Choroid plexus epithelial cell (primary cell): ENCODE results near the gene TPR.

Source experiments
- DNase-seq: peaks from one replicate; pipeline ENCODE4 v3.0.0-alpha.2; 2010; ENCODE audit warnings: low read depth
- H3K4me3 ChIP-seq: 2 replicates; pipeline ENCODE4 v1.5.1; 2011; ENCODE audit warnings: low read depth, mild to moderate bottlenecking, control low read depth, low read length, moderate library complexity
- TF ChIP-seq, protein P1 (sequence below): conservative IDR thresholded peaks from 2 replicates; pipeline ENCODE4 v1.5.1; 2011; ENCODE audit warnings: low read depth, mild to moderate bottlenecking, control low read depth, inconsistent platforms, low read length, moderate library complexity

The TPR gene

DNA sequence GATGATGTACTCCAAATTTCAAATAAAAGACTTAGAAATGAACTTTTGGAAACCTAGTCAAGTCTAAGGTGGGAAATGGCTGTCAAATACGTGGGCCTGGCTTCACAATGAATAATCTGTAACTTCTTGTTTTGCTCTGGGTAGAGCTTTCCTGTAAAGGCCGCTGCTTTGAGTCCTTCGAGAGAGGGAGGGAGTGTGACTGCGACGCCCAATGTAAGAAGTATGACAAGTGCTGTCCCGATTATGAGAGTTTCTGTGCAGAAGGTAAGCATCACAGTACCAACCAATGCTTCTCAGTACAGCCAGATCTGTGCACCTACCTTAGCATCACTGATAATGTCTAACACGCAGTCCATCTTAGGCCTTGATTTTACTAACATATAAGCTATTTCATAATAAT is 73.6 kb downstream of the TPR start:
- TF ChIP-seq, protein P1, sequence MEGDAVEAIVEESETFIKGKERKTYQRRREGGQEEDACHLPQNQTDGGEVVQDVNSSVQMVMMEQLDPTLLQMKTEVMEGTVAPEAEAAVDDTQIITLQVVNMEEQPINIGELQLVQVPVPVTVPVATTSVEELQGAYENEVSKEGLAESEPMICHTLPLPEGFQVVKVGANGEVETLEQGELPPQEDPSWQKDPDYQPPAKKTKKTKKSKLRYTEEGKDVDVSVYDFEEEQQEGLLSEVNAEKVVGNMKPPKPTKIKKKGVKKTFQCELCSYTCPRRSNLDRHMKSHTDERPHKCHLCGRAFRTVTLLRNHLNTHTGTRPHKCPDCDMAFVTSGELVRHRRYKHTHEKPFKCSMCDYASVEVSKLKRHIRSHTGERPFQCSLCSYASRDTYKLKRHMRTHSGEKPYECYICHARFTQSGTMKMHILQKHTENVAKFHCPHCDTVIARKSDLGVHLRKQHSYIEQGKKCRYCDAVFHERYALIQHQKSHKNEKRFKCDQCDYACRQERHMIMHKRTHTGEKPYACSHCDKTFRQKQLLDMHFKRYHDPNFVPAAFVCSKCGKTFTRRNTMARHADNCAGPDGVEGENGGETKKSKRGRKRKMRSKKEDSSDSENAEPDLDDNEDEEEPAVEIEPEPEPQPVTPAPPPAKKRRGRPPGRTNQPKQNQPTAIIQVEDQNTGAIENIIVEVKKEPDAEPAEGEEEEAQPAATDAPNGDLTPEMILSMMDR, result no peak
- no peak overlapping the region for H3K4me3 ChIP-seq
- no peak for DNase-seq

GRCh38 chr1:186300056-186300455 is 75.0 kb downstream of the TPR start:
- no peak for DNase-seq
- TF ChIP-seq, protein P1, result no peak
- H3K4me3 ChIP-seq, result no peak overlapping the region

DNA sequence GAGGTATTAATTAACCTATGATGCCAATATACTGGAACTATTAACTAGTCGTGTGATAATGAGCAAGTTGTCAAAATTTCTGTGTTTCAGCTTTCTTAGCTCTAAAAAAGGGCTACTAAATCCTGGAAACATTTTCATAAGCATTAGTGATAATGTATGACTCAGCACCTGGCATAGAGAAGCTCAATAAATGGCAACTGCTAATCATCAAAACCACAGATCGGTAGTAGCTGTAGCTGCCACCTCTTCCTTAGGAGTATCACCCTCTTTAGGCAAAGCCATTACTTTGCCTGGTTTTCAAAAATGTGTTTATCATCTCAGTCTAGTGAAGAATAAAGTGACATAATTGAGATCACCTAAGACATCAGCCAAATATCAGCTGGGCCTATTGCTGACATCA is 75.5 kb downstream of the TPR start:
- TF ChIP-seq, protein P1, result no peak
- H3K4me3 ChIP-seq, result no peak overlapping the region
- DNase-seq, result no peak

- no peak overlapping the region for H3K4me3 ChIP-seq
- TF ChIP-seq, protein P1, result no peak
- no peak for DNase-seq
Observed at GRCh38 chr1:186298851-186299250, 76.2 kb downstream of the TPR start.

GRCh38 chr1:186297439-186298045 is 77.5 kb downstream of the TPR start:
- no peak overlapping the region for H3K4me3 ChIP-seq
- TF ChIP-seq, protein P1, result no peak
- DNase-seq, result peak; percentile 23

- TF ChIP-seq, protein P1, result no peak
- H3K4me3 ChIP-seq, result no peak within 1 kb of the TSS
- peak; percentile 71 for DNase-seq
Observed at GRCh38 chr1:186295980-186296379, 79.1 kb downstream of the TPR start, which contains the start of gene PRG4. TSS of gene PRG4 (plus strand) at chr1:186296279.

DNA sequence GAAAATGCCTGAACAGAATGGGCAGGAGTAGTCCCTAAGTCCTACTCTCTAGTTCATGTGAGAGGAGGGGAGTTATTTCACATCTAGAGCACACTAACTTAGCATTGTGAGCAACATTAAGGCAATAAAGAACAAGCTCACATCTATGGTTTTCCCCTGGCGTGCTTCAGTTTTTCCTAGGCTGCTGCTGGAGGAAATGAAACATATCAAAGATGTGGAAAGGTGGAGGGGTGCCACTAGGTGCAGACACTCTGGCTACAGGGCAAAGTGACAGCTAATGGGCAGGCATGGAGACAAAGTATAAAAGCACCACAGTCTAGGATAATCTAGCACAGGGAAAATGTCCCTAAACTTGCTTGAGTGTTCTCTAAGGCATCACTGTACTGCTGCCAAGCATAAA is 82.2 kb downstream of the TPR start:
- no peak overlapping the region for H3K4me3 ChIP-seq
- TF ChIP-seq, protein P1, result no peak
- DNase-seq, result no peak
